Eye (tissue), 1 donor: ENCODE data around the gene FGFR1OP2.

ENCODE experiments used
- DNase-seq: peaks from one replicate; pipeline ENCODE4 v3.0.0-alpha.2; 2015

FGFR1OP2 gene

GRCh38 chr12:27005495-27005894 is 67.2 kb downstream of the FGFR1OP2 start:
- DNase-seq, result no peak

GRCh38 chr12:27006797-27007467 is 68.7 kb downstream of the FGFR1OP2 start:
- DNase-seq, result no peak

- DNase-seq, result no peak
Observed at GRCh38 chr12:27008081-27008480, 69.8 kb downstream of the FGFR1OP2 start.

GRCh38 chr12:27009881-27010301 is 71.6 kb downstream of the FGFR1OP2 start:
- DNase-seq, result no peak

- DNase-seq, result no peak
Observed at GRCh38 chr12:27012239-27012981, 74.1 kb downstream of the FGFR1OP2 start.

GRCh38 chr12:27012982-27013255 is 74.6 kb downstream of the FGFR1OP2 start:
- no peak for DNase-seq

- DNase-seq, result peak; percentile 84
Observed at GRCh38 chr12:27013611-27014084, 75.4 kb downstream of the FGFR1OP2 start.

- DNase-seq, result peak; percentile 96
Observed at GRCh38 chr12:27014085-27014858, 76.0 kb downstream of the FGFR1OP2 start, which contains the start of gene TM7SF3. Gene TM7SF3, minus strand, starts transcription at chr12:27014384. Its CDS starts 216 bp downstream, at chr12:27014168.

- no peak for DNase-seq
Observed at GRCh38 chr12:27014859-27015729, 76.8 kb downstream of the FGFR1OP2 start.

GRCh38 chr12:27015730-27016076 is 77.4 kb downstream of the FGFR1OP2 start:
- DNase-seq, result peak; percentile 51
